ENCODE measurements around the gene MTHFD2L. TPM values are rescaled to one million over a fixed set of nuclear protein-coding genes. Genes with fewer than 3 reads are reported as not detected.

Gene MTHFD2L
- total RNA-seq, 1 experiment from 2014 or later = 11.6 TPM

GRCh38 chr4:74223801-74224200 is 65.9 kb downstream of the MTHFD2L start:
- Histone ChIP-seq H2BK12ac (ENCODE audit: insufficient read length, low read depth, low read length) (no peak overlapping the region), H3K27ac (ENCODE audit: insufficient read length, low read depth, low read length) (no peak overlapping the region), H2BK5ac (ENCODE audit: insufficient read length, low read length) (no peak overlapping the region), H3K23me2 (ENCODE audit: insufficient read length, low read depth, low read length, poor library complexity, severe bottlenecking) (no peaks in the 10 kb centered on the region), H2BK15ac (ENCODE audit: low read depth, low read length) (no peak overlapping the region), H3K9me3 (ENCODE audit: control insufficient read depth, low read depth, low read length) (no peaks in the 10 kb centered on the region), H4K8ac (replicated peaks; ENCODE audit: insufficient read length, low read depth, low read length) (no peak overlapping the region), H3K4ac (ENCODE audit: low read depth, low read length) (no peak overlapping the region), H3K4me2 (ENCODE audit: insufficient read depth, insufficient read length, low read length) (no peak overlapping the region), H3K56ac (ENCODE audit: insufficient read length, low read depth, low read length) (no peak overlapping the region), H3K9ac (ENCODE audit: extremely low read depth, insufficient read length, low read length) (no peak overlapping the region), H3K4me1 (ENCODE audit: insufficient read depth, low read length) (peaks cover 2% of the 10 kb centered on the region; the same call in 1 of the 2 replicates), H2BK20ac (ENCODE audit: low read depth, low read length, poor library complexity, severe bottlenecking) (no peak overlapping the region), H3T11ph (ENCODE audit: low read length) (no peak overlapping the region), H4K91ac (ENCODE audit: insufficient read length, low read depth, low read length) (no peak overlapping the region), H3K79me1 (ENCODE audit: insufficient read depth, low read depth, low read length, poor library complexity, severe bottlenecking) (no peaks in the 10 kb centered on the region), H3K14ac (ENCODE audit: insufficient read depth, low read length) (no peak overlapping the region), H3K79me2 (ENCODE audit: insufficient read depth, low read length) (no peaks in the 10 kb centered on the region), H2AK5ac (ENCODE audit: insufficient read length, low read length) (no peak overlapping the region), H4K5ac (ENCODE audit: insufficient read length, low read depth, low read length) (no peak overlapping the region), H3K23ac (ENCODE audit: insufficient read length, low read depth, low read length) (no peak overlapping the region), H3K27me3 (ENCODE audit: insufficient read depth, low read length) (no peaks in the 10 kb centered on the region), H2BK120ac (ENCODE audit: low read depth, low read length, poor library complexity, severe bottlenecking) (no peak overlapping the region), H4K20me1 (ENCODE audit: control insufficient read depth, insufficient read depth, insufficient read length) (no peaks in the 10 kb centered on the region), H3K18ac (ENCODE audit: insufficient read length, low read depth, low read length) (no peak overlapping the region), H2AFZ (ENCODE audit: low read length) (no peak overlapping the region)
- no peak for TF ChIP-seq CTCF (conservative IDR thresholded peaks at IDR 0.05)
- H3K4me1 Mint-ChIP-seq = peaks cover 14% of the 10 kb centered on the region in 2 experiments
- no peaks in the 10 kb centered on the region; a peak in 1 of 7 replicates for H3K36me3 Mint-ChIP-seq (ENCODE audit: insufficient read depth in 1 of 3, low read depth in 3 of 3)
- no peak overlapping the region for H3K4me3 Mint-ChIP-seq
- no peak for DNase-seq
- WGBS (ENCODE audit: extremely low coverage, insufficient read length, low lambda C conversion rate) = no CpG with 5 or more reads among the region's 1 CpG
- H3K27me3 Mint-ChIP-seq (ENCODE audit: low read depth) = no peaks in the 10 kb centered on the region
- H3K27ac Mint-ChIP-seq = no peak overlapping the region
- H3K9me3 Mint-ChIP-seq = no peaks in the 10 kb centered on the region

Measured in H9 (cell line).